Left kidney (tissue), 8 donors: ENCODE results near the gene RSAD2. TPM values are rescaled to one million over a fixed set of nuclear protein-coding genes. Genes with fewer than 3 reads are reported as not detected.
"Not testable (repeated sequence)": the region's sequence is repeated elsewhere in the genome, so short reads cannot be mapped to it uniquely, and the experiment has no call there.

Experiments used
- DNase-seq: peaks from one replicate; pipeline ENCODE4 v3.0.0-alpha.2; 2013
- long read RNA-seq, 8 donors: transcript quantifications; one replicate each; lab custom pipeline, GENCODE V29; 2026
- polyA plus RNA-seq: library from polyadenylated mRNA; unstranded; fragments of 120-200 nt; gene quantifications from one replicate; pipeline ENCODE4 v1.2.1, GENCODE V29; 2013; ENCODE audit not compliant: insufficient read length

RSAD2 gene, protein sequence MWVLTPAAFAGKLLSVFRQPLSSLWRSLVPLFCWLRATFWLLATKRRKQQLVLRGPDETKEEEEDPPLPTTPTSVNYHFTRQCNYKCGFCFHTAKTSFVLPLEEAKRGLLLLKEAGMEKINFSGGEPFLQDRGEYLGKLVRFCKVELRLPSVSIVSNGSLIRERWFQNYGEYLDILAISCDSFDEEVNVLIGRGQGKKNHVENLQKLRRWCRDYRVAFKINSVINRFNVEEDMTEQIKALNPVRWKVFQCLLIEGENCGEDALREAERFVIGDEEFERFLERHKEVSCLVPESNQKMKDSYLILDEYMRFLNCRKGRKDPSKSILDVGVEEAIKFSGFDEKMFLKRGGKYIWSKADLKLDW
- 5.3 TPM for polyA plus RNA-seq
- long read RNA-seq, donor 1, result 0 reads
- long read RNA-seq, donor 2, result 0 reads
- long read RNA-seq, donor 3, result 0 reads
- long read RNA-seq, donor 4, result 0 reads
- long read RNA-seq, donor 5, result 0 reads
- long read RNA-seq, donor 6, result 0 reads
- long read RNA-seq, donor 7, partial matches to known transcripts, result 0 of 1 reads
- long read RNA-seq, donor 7, other reads (novel, unspliced or antisense), result 0 of 1 reads
- long read RNA-seq, donor 8, result 0 reads

DNA sequence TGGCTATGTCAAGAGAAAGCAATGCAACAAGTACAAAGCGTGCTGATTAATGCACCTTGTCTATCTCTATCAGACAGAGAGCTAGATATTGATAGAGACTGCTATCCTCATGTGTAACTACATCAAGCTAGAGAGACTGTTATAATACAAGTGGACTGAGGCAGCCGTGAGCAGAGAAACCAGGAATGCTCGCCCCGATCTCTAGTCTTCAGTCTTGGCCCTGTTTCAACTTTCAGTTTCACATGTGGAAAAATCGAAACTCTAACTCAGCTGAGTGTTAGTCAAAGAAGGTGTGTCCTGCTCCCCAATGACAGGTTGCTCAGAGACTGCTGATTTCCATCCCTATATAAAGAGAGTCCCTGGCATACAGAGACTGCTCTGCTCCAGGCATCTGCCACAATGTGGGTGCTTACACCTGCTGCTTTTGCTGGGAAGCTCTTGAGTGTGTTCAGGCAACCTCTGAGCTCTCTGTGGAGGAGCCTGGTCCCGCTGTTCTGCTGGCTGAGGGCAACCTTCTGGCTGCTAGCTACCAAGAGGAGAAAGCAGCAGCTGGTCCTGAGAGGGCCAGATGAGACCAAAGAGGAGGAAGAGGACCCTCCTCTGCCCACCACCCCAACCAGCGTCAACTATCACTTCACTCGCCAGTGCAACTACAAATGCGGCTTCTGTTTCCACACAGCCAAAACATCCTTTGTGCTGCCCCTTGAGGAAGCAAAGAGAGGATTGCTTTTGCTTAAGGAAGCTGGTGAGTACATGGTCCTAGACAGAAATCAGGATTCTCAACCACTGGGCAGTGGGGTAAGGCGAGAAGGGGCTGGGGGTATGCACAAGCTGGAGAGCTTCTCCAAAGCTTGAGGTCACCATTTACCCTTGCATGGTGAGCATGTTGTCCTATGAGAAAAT is at the start of gene RSAD2:
Gene RSAD2 (plus strand): TSS at position 376 of the 903 bp plus-strand sequence. CDS start 24 bp downstream, at position 400.
- DNase-seq, result no peak

- peak; percentile 67 for DNase-seq
These were observed 49.3 kb upstream of the RSAD2 start for GRCh38 chr2:6828299-6828584.

DNA sequence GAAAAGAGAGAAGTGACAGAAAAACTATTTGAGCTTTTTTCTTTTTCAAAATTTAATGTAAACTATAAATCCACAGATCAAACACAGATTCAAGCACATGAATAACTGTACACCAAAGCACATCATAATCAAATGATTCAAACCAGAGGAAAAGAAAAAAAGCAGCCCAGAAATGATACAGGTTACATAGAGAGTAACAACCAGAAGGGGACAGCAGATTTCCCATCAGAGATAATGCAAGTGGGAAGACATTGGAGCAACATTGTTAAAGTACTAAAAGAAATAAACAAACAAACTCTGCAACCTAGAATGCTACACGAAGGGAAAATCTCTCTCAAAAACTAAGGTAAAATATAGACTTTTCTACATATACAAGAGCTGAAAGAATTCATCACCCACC is 46.3 kb upstream of the RSAD2 start:
- DNase-seq, result no peak

- no peak for DNase-seq
These were observed 44.8 kb upstream of the RSAD2 start for GRCh38 chr2:6832596-6833299.

DNA sequence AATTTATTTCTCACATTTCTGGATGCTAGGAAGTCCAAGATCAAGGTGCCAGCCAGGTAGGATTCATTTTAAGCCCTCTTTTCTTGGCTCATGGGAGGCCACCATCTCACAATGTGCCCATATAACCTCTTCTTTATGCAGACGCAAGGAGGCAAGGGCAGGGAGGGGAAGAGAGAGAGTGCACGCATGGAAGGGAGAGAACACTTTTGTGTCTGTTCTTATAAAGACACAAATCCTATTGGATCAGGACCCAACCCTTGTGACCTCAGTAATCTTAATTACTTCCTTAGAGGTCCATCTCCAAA is 44.3 kb upstream of the RSAD2 start:
- no peak for DNase-seq

GRCh38 chr2:6834163-6834562 is 43.4 kb upstream of the RSAD2 start:
- DNase-seq, result no peak

DNA sequence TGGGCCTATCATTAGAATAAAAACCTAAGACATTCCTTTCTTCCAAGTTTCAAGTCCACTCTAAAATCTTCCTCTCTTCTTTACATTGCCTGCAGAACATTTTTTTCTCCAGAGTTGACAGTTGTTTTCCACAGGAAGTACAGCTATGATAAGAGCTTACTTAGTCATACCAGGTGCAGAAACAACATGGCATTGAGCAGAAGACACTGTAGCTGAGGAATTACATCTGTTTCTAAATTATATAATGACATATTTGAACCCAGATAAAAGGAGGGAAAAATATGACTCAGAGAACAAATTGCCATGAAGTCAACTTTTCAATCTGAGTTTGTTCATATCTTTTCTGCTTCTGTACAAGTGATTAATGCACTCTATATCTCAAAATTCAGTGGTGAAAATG is 42.1 kb upstream of the RSAD2 start:
- DNase-seq, result no peak

- no peak for DNase-seq
These were observed 38.8 kb upstream of the RSAD2 start for GRCh38 chr2:6838673-6839319.

DNA sequence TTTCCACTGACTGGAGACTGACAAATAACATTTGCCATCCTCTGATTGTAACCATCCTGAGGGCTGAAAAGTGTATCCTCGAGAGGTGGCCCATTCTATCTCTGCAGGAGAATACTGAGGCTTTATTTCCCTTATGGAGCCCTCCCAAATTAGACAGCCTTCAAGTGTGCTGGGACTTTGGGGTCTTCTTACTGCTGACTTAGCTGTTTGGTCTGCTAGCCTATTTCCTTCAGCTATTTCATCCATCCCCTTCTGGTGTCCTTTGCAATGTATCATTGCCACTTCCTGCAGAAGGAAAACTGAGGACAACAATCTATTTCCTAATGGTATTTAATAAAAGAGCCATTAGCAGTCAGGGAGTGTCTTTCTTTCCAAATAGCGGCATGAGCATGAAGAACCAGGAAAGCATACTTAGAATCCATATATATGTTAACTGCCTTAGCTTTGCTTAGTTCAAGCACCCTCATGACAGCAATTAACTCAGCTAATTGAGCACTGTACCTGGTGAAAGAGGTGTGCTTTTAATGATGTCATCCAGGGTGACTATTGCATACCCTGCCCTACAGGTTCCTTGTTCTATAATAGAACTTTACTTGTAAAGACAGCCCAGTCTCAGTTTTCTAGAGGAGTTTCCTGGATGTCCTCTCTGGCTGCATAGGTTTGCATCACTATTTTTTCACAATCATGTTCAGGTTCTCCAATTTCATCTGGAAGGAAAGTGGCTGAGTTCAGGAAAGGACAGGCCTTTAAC is 35.9 kb upstream of the RSAD2 start:
- DNase-seq, result no peak

DNA sequence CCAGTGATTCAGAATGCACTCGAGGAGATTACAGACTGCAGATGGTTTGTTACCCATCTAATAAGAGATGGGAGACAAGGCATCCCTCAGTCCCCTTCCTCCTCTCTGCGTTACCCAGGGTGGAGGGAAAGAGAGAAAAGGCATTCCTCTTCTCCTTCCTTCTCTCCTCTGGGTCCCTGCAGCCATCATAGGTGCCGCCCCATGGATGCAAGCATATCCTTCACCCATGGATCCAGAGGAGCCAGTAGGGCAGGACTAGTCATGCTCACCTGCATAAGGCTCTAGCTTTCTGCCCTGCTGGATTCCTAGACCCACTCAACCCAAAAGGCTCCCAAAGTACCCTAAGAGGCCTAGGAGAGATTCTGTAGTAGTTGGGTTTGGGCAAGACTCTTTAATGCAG is 32.3 kb upstream of the RSAD2 start:
- DNase-seq, result no peak

DNA sequence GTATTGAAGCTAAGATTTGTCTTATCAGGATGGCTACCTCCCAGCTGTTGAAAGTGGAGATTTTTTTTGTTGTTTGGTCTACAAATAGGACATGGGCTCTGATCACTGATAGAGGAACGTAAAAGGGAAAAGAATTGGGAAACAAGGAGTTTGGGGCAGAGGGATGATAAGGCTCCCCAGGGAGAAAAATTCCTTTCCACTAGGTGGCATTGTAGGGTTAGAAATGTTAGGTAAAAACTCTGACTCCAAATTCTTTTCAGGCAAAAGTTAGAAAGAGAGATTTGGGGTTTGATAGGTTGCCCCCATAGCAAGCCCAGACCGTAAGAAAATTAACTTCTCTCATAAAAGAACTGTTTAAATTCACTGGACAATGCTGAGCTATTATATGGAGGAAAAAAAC is 31.7 kb upstream of the RSAD2 start:
- DNase-seq, result no peak

DNA sequence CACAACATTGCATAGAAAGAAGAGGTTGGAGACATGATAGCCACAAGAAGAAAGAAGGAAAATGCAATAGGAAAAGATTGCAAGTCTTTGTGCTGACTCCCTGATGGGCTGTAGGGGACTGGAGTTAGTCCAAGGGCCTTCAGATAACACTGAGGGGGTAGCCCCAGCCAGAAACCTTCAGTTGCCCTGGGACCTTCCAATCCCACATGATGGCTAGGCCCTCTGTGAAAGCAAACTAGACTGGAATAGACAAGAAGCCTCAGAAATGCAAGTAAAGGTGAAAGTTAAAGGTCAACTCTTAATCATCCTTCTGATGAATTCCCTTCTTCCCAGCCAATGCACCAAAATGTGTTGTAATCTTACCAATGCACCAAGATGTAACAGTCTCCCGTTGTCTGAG is 31.0 kb upstream of the RSAD2 start:
- no peak for DNase-seq

GRCh38 chr2:6846967-6847681 is 30.5 kb upstream of the RSAD2 start:
- DNase-seq, result no peak

DNA sequence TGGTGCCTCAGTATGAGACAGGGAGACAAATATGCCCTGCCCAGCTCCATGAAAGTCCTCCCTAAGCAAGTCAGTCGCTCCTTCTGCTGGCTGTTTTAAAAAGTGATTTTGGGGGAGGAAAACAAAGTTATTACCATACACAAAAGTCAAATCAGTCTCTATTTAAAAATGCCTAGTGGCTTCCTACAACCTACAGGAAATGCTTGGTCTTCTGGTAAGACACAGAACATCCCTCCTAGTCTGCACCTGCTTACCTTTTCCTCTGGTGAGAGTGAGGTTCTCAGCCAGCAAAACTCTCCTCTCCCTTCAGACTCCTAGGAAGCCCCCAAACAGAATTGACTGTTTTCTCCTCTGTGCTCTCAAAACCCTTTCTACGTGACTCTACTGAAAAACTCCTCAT is 25.4 kb upstream of the RSAD2 start:
- no peak for DNase-seq

DNA sequence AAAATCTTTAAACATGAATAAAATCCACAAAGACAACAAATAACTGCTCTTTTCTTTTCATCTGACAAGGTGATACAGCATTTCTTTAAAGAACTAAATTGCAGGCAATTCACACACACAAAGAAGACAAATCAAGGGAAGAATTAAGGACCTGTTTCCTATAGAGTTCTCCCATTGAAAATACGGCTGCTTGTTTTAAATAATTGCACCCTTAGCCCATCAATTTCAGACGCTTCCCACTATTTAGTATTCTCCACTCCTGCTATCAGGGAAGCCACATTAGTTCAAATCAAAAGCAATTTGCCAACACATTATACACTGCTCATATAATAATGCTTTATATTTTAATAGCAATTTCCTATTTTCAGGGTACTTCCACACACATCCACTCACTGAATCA is 23.2 kb upstream of the RSAD2 start:
- DNase-seq, result no peak

DNA sequence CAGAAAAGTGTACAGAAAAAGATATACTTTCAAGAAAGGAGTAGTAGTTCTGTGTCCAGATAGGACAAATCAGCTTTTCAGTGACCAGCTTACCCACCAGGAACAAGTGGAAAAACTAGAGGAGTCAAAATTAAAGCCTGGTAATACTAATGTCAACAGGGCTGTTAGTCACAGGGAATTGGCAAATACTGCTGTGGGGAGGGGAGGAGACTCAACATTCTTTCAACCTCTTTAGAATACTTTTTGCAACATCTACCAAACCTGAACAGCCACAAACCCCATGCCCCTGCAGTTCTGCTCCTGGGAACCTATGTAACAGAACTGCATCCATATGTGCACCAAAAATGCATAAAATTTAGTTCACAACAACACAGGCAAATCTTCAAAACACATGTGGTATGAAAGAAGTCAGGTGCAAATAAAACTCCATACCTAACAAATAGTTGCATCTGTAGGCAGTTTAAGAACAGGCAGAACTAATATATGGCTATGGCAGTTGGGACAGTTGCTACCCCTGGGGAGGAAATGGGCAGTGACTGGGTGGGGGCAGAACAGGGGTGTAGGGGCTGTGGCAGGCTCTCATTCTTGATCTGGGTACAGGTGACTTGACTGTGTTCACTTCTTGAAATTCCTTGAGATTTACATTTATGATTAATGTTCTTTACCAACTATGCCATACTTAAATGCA is 21.6 kb upstream of the RSAD2 start:
- DNase-seq, result no peak

GRCh38 chr2:6856548-6856920 is 21.0 kb upstream of the RSAD2 start:
- no peak for DNase-seq

DNA sequence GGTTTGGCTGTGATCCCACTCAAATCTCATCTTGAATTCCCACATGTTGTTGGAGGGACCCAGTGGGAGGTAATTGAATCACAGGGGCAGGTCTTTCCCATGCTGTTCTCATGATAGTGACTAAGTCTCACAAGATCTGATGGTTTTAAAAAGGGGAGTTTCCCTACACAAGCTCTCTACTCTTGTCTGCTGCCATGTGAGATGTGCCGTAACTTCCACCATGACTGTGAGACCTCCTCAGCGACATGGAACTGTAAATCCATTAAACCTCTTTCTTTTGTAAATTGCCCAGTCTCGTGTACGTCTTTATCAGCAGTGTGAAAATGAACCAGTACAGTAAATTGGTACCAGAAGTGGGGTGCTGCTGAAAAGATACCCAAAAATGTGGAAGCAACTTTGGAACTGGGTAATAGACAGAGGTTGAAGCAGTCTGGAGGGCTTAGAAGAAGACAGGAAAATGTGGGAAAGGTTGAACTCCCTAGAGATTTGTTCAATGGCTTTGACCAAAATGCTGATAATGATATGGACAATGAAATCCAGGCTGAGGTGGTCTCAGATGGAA is 19.0 kb upstream of the RSAD2 start:
- not testable (repeated sequence) for DNase-seq

GRCh38 chr2:6860296-6860695 is 17.3 kb upstream of the RSAD2 start:
- no peak for DNase-seq

DNA sequence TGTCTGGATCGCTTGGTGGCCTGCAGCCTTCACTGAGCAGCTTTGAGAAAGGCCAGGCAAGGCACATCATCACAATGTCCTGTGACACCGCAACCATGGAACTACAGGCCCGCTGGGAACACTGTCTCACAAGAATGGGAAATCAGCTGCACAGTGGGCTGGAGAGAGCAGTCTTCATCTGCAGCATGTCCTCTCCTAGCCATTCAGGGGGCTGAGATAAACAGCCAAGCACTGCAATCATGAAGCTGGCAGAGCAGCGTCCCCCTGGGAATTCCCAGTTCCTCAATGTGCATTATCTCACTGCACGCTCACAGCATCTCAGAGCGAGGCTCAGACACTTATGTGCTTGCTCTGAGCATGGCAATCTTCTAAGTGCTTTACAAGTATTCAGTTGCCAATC is 13.8 kb upstream of the RSAD2 start:
- DNase-seq, result no peak
